ENCODE data around the gene GRAP2. TPM values are rescaled to one million over a fixed set of nuclear protein-coding genes. Genes with fewer than 3 reads are reported as not detected.

Gene GRAP2
- total and polyA plus RNA-seq, 9 of the 15 experiments (the other 6 are each of a cell fraction or from before 2014, with no cell fraction given), result 4.8 to 88.7 (median 60.4) TPM

- H3K36me3 ChIP-seq (ENCODE audit: control insufficient read depth, insufficient read depth, low read length), result no peaks in the 10 kb centered on the region
- ChIA-PET CTCF (ENCODE audit: low intra/inter-chr PET ratio) (no interaction called here), POLR2A (interaction anchor here (2.1 kb wide), 1 partner anchor 8 kb away, joined by 7 read pairs; no protein-coding TSS in a partner anchor)
- 69% methylated on average over 2 of the region's 2 CpGs for WGBS (ENCODE audit: insufficient coverage, low coverage, missing lambda C conversion rate)
- no peaks in the 10 kb centered on the region for H3K9me1 ChIP-seq (ENCODE audit: control insufficient read depth, insufficient read depth, low read length)
- H3K79me2 ChIP-seq (ENCODE audit: control insufficient read depth, insufficient read depth, low read length), result peaks cover 30% of the 10 kb centered on the region
- FAIRE-seq, result peak; percentile 51
- H4K20me1 ChIP-seq (replicated peaks; ENCODE audit: control insufficient read depth, insufficient read depth, low read length), result no peaks in the 10 kb centered on the region
- no peaks in the 10 kb centered on the region for H3K9me3 ChIP-seq (replicated peaks; ENCODE audit: control insufficient read depth, insufficient read depth, low read depth, low read length)
- no peaks in the 10 kb centered on the region for H3K27me3 ChIP-seq (ENCODE audit: control insufficient read depth in 2 of 2, insufficient read depth in 2 of 2, low read length in 2 of 2)
- no peak for ATAC-seq
- intact Hi-C loops (cut with micrococcal nuclease) (no loop called here), in situ Hi-C loops (cut with MboI) (no loop called here)
- no peak overlapping the region for H3K4me2 ChIP-seq (ENCODE audit: insufficient read depth, low read length)
- H2AFZ ChIP-seq (ENCODE audit: low read depth, low read length), result 0 out of 2 replicates have a peak overlapping the region, but pooled peaks have one; percentile 2
- no peak overlapping the region for H3K4me3 ChIP-seq
- H3K9ac ChIP-seq (ENCODE audit: insufficient read depth in 1 of 2, low read depth in 2 of 2, low read length in 2 of 2), result no peak overlapping the region
- no TSS peak for BruUV-seq (replicated peaks)
- peaks cover 18 to 63% of the 10 kb centered on the region in 2 experiments for H3K4me1 ChIP-seq (replicated peaks in 1 of 2; ENCODE audit: control insufficient read depth in 2 of 2, insufficient read depth in 2 of 2, low read length in 2 of 2)
- TF ChIP-seq ZBTB40 (IDR thresholded peaks at IDR 0.05) (peak; percentile 82), ZBTB40 (CRISPR knock-in tag; IDR thresholded peaks at IDR 0.05) (no peak), SMARCC2 (IDR thresholded peaks at IDR 0.05; ENCODE audit: low read depth) (no peak), NFE2 (IDR thresholded peaks at IDR 0.05; ENCODE audit: low read depth) (peak; percentile 46)
- no peak for DNase-seq (ENCODE audit: extremely low read depth in 1 of 4, low spot score in 3 of 4)
- H3K27ac ChIP-seq (ENCODE audit: extremely low read depth, low read depth, low read length), result peak overlapping the region; percentile 31; the same call in 1 of the 3 replicates
Observed at GRCh38 chr22:39941601-39942000, 40.7 kb downstream of the GRAP2 start.

Data from K562 (cell line).